ENCODE data around the gene HS6ST1.

GRCh38 chr2:128282246-128282975 lies 36.3 kb downstream of the HS6ST1 start:
- TF ChIP-seq CTCF (conservative IDR thresholded peaks at IDR 0.05; ENCODE audit: low read depth, low read length): no peak
- no peak for TF ChIP-seq EZH2phosphoT487 (IDR thresholded peaks at IDR 0.05; ENCODE audit: borderline replicate concordance, low read length)

Measured in PC-3 (cell line).